ENCODE results near the gene ASXL2.
"Not testable (repeated sequence)": the region's sequence is repeated elsewhere in the genome, so short reads cannot be mapped to it uniquely, and the experiment has no call there.

Gene ASXL2

DNA sequence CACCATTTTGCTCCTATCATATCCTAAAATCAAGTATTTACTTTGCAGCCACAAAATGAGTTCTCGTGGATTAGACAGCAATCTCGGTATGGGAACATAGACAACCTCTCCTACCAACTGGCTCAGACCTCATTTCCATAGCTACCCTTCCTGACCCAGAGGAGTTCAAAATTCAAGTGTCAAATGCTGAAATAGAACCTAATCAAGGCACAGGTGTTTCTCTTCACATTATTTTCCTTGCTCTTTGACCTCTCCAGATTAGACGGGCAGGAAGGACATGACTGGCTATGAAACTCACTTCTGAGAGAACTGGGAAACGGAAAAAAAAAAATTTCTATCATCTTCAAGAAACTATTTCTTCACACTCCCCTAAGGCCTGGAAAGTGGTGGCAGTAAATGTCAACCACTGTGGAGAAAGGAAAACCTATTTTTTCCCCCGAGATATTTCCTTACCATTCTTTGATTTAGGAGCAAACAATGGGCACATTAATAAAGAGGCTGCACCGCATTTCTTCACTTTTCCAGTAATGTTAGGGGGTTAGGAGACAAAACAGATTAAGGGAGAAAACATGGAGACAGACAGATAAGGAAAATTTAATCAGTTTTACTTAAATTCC lies 141.3 kb downstream of the ASXL2 start:
- DNase-seq (ENCODE audit: low spot score), result no peak

DNA sequence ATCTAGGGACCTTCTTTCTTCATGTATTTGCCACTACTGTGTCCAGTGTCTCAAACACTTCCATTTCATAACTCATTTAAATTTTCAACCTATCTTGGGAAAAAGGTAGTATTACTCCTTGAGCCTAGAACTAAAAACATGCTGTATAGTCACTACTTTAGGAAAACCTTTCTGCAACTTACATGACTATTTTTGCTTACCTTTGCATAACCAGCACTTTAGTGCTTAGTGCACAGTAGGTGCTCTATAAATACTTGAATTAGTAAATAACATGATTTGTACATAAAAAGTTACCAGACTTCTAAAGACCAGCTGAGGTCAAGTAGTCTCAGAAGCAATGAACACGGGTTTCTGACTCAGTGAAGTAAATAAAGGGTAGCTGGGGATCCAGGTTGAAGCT lies 142.5 kb downstream of the ASXL2 start:
- DNase-seq (ENCODE audit: low spot score), result no peak

DNA sequence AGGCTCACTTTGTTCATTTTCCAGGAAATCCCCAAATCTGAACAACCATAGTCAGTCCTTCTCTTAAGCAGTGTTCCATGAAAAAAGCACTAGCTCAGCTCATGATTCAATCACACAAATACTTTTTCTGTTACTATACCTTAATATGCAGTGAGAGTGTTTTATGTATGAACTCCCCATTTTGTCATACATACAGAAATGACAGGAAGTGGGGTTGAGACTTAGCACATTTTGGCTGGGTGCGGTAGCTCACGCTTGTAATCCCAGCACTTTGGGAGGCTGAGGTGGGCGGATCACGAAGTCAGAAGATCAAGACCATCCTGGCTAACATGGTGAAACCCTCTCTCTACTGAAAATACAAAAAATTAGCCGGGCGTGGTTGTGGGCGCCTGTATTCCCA lies 149.7 kb downstream of the ASXL2 start:
- no peak for DNase-seq (ENCODE audit: low spot score)

DNA sequence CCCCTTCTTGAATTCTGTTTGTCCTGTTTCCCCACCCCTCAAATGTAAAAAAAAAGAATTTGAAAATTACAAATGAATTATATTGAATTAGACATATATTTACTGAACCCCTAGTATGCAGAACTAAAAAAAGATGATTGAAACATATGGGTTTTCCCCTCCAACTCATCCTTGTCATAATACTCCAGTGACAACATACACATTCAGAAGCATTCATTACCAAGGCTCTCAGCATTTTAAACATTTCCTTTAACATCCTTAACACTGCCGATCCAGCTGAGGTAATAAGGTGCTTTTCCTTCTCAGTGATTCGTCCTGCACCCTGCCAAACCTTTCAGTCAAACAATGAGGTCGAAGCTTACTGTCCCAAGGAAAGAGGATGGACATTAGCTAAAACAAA lies 151.8 kb downstream of the ASXL2 start:
- no peak for DNase-seq (ENCODE audit: low spot score)

DNA sequence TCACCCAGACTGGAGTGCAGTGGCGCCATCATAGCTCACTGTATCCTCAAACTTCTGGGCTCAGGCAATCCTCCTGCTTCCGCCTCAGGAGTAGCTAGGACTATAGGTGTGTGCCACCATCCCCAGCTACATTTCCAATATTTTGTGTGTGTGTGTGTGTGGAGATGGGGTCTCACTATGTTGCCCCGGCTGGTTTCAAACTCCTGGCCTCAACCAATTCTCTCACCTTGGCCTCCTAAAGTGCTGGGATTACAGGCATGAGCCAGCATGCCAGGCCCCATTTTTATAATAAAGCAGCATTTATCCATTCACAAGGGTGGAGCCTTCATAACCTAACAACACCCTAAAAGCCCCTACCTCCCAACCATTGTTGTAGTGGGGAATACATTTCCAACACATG lies 152.4 kb downstream of the ASXL2 start:
- DNase-seq (ENCODE audit: low spot score), result no peak

DNA sequence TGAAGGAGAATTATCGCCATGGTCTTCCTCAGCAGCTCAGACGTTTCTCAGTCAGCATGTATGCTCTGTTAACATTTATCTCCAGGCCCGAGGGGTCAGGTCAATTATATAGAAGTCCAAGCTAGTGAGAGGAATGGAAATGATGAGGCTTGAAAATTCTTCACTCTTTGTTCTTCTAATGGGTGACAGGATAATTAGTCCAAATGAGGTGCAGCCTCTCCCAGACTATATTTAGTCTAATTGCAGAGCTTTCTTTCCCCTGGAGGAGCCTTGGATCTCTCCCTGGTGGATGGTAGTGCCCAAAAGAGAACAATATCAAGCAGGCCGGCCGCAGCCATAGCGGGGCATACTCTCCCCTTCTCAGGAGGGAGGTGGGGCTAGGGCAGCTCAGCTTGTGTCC lies 153.5 kb downstream of the ASXL2 start:
- DNase-seq (ENCODE audit: low spot score), result no peak

DNA sequence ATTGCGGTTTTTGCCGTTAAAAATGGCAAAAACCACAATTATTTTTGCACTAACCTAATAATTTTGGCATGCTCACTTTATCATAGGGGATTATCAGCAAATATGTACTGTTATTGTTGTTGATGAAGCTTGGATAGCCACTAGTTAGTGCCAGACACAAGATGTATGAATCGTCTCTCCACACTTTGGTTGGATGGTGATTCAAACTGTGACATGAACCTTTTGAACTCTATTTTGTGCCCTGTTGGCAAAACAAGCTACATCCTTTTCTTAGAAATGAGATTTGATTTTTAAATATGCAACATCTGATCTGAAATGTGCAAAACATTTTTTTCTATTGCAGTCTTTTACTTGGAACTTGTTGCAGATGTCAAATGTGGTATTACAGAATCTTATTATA lies 156.1 kb downstream of the ASXL2 start:
- DNase-seq (ENCODE audit: low spot score), result no peak

DNA sequence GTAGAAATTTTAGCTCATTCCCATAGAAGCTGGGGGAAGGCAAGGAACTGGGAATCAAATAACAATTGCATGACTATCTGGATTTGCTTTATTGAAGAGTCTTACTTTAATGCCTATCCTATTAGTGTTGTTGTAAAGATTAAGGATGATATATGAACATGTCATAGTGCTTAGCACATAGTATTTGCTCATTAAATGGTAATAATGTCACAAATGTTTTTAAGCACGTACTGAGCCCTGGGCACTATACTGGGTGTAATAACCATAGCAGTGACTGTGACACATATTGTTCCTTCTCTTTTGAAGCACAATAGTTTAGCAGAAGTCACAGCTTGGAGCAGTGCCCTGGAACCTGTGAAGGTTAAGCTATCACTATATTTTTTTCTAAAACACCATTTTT lies 157.7 kb downstream of the ASXL2 start:
- no peak for DNase-seq (ENCODE audit: low spot score)

DNA sequence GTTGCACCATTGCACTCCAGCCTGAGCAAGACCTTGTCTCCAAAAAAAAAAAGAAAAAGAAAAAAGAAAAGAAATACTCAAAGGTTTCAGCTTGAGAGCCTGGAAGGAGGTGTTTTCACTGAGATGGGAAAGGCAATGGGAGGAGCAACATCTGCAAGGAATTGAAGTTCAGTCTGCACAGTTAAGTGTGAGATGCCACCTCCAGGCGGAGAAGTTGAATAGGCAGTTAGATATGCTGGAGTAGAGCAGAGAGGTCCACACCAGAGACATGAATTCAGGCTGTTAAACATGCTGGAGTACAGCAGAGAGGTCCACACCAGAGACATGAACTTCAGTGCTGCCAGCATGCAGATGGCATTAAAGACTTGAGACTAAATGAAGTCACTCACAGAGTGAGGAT lies 163.5 kb downstream of the ASXL2 start:
- peak; percentile 28 for DNase-seq (ENCODE audit: low spot score)

DNA sequence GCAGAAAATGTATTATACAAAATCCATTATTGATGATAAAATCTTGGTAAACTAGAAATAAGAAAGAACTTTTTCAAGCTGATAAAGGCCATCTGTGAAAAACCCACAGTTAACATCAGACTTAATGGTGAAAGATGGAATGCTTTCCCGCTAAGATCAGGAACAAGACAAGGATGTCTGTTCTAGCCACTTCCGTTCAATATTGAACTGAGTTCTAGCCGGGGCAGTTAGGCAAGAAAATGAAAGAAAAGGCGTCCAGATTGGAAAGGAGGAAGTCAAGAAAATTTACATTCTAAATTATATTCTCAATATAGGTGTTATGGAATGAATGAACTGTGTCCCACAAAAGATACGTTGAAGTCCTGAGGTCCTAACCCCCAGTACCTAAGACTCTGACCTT lies 165.8 kb downstream of the ASXL2 start:
- no peak for DNase-seq (ENCODE audit: low spot score)

DNA sequence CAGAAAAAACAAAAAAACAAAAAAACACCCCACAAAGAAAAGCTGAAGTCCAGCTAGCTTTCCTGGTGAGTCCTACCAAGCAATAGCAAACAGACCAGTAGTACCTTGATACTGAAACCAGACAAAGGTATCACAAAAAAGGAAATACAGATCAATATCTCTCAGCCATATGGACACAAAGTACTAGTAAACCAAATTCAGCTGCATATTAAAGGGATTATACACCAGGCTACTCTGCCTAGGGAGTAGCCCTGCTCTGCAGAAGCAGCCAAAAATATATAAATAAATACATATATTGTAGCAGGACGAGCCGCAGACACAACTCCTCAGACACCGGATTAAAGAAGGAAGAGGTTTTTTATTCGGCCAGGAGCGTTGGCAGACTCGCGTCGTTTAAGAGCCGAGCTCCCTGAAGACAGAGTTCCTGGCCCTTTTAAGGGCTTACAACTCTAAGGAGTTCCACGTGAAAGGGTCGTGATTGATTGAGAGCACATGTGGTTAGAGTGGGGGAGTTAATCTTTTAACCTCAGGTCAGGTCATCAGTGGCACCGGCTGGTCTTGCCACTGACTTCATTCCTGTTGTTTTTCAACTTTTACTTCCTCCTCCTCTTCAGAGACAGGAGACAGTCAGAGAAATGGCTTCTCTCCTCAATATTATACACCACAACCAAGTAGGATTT lies 166.5 kb downstream of the ASXL2 start:
- DNase-seq (ENCODE audit: low spot score), result no peak

DNA sequence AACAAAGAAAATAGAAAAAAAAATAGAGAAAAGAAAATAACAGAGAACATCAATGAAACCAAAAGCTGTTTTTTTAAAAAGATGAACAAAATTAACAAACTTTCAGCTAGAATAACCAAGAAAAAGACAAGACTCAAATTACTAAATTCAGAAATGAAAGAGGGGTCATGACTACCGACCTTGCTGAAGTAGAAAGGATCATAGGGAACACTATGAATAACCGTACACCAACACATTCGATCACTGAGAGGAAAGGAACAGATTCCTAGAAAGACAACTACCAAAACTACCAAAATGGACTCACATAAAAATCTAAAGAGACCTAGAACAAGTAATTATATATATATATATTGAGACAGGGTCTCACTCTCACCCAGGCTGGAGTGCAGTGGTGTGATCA lies 167.5 kb downstream of the ASXL2 start:
- DNase-seq (ENCODE audit: low spot score), result no peak

DNA sequence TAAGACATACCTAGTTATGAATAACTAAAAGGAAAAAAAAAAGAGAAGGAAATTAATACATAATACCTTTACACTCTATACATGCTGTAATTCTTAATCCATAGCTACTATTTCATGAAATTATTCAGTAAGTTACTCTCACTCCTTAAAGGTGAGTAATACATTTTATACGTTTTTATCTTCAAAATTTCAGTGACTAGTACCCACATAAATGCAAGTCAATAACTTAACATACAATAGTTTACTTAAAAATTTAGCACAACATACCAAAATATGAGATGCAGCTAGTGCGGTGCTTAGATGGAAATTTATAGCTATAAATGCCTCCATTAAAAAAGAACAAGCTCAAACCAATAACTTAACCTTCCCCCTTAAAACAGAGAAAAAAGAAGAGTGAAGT lies 168.9 kb downstream of the ASXL2 start:
- no peak for DNase-seq (ENCODE audit: low spot score)

DNA sequence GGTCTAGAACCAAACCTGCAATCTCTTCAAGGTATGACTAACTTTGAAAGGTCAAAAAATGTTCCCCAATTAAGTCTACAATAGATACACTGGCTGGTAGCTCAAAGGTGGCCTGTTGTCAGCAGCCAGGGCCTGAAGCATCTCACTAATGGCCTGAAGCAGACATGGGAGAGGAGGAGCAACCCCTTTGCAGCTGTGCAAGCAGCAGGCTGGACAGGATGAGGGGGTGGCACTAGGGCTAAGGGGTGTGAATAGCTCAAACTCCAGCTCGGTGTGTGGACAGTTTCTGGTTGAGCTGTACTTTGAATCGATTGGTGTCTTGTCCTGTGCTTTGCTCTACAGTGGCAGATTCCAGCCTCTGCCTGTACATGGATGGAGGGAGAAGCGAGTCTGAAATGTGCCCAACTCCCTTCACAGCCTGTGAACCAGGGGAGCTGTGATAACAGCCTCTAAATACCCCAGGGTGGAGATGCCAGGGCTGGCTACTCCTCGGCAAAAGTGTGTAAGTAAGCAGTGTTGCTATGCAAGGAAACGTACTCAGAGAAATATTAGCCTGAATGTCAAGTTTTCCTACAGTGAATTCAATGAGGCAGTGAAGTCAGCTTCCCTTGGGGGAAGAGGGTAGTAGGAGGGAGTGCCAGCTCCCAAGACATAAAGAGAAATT lies 170.2 kb downstream of the ASXL2 start:
- no peak for DNase-seq (ENCODE audit: low spot score)

DNA sequence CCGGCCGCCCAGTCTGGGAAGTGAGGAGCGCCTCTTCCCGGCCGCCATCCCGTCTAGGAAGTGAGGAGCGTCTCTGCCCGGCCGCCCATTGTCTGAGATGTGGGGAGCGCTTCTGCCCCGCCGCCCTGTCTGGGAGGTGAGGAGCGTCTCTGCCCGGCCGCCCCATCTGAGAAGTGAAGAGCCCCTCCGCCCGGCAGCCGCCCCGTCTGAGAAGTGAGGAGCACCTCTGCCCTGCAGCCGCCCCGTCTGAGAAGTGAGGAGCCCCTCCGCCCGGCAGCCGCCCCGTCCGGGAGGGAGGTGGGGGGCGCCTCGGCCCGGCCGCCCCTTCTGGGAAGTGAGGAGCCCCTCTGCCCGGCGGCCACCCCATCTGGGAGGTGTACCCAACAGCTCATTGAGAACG lies 172.7 kb downstream of the ASXL2 start:
- DNase-seq (ENCODE audit: low spot score), result not testable (repeated sequence)

DNA sequence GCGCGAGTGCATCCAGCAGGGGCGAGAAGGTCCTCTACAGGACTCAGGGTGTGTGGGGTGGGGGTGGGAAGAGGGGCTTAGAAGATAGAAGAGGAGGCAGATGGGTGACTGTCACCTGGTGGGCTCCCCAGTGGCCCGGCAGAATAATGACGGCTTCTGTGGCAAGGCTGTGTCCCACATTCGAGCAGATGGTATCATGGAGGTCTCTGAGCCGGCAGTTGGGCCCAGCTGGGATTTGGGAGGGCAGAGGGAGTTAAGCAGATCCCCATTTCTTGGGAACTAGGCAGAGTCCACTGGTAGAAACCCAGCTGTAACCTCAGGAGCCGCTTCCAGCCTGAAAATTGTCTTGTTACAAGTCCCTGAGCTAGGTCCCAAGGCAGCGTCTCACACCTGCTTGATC lies 176.5 kb downstream of the ASXL2 start:
- no peak for DNase-seq (ENCODE audit: low spot score)

DNA sequence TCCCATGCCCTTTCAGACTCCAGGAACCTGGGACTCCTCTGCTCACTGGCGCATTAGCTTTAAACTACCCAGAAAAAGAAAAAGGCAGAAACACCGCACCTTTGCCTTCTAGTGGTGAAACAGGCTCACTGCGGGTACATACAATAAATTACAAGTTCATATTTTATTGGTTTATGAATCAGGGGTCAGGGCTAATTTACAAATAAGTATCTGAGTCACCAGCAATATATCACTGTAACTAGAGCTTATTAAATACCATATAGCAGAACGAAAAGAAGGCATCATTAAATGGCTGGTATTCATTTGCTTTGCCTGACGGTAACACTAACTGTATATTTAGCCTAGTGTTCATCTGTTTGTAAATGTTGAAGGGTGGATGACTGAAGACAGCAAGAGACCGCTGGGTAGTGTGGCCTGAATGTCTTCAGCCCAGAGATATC lies 178.0 kb downstream of the ASXL2 start:
- peak; percentile 85 for DNase-seq (ENCODE audit: low spot score)

DNA sequence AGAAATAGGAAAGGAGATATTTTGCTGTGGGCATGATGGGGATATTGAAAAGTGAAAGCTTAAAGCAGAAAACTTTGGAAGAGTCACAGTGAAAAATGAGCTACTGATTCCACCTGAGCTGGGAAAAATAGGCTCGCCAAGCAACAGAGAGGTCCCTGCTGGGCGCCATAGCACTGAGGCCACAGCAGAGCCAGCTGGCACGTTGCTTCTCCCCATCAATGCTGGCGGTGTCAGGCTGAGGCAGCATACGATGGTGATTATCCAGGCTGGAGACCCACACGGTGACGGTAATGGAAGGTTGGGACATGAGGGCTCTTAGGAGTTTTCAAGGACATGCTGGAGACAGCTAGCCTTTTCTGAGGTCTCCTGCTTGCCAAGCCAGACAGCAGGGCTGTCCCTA lies 179.1 kb downstream of the ASXL2 start:
- no peak for DNase-seq (ENCODE audit: low spot score)

DNA sequence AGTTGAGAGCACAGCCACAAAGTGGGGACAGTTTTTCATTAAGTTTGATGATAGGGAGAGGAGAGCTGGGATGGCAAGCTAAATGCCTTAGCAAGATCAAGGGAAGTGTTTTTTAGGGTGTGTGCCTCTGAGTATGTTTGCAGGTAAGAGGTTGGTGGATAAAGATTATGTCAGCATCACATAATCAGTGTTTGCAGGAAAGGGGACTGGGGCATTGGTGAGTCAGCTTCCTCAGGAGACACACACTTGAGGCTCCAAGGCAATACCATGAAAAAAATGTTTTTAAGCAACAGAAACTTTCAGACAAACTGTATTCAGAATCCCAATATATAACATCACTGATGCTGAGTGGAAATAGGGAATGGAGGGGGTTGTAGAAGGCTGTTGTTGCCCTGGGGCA lies 179.5 kb downstream of the ASXL2 start:
- no peak for DNase-seq (ENCODE audit: low spot score)

DNA sequence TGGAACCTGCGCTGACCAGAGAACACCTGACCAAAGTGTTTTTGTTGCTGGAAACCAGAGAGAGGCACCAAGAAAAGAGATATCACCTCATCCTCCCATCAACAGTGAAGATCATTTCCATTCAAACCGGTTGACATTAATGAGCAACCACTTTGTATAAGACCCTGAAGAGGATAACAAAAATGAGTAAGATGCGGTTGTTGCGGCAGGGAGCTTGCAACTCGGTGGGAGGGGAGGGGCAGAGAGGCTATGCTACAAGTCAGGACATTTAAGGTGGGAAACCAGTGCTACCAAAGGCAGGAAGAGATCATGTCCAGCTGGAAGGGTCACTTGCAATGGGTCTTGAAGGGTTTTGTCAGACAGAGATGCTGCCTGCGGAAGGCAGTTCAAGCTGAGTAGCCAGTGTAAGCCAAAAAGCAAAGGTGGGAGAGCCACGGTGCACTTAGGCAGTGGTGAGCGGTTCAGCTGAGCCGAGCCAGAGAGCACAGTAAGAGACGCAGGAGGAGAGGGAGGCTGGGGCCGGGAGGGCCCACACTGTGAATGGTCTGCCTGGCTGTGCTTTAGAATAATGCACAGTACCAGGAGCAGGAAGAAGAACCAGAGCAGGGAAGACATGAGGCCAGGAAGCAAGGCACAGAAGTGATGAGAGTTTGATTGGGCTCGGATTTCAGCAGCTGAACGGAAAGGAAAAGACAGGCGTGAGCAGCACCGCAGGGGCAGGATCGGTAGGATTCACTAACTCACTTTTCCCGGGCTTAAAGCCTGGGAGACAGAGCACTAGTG lies 180.5 kb downstream of the ASXL2 start:
- DNase-seq (ENCODE audit: low spot score), result no peak

DNA sequence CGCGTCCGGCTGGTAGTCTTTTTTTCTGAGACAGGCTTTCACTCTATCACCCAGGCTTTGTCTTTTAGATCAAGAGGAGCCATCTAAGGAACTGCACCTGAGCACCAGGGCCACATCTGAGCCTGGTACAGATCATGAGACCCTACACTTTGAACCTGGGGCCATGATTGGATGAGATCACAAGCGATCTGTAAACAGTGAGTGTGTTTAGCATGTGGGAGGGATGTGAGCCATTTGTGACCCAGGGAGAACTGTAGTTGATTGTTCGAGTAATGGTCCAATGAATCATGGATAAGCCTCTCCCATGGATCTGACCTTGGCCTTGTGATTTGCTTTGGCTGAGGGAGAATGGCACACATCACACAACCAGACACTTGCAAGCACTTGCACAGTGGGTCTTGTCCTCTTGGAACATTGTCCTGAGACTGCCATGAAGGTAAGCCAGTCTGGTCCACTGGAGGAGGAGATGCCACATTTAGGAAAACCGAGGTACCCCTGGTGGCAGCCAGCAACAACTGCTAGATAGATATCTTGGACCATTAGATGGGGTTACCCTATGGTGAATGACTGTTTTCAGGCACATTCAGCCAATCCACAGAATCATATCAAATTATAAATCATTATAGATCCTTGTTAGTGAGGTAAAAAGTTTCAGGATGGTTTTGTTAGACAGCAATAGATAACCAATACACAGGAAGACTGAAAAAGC lies 185.4 kb downstream of the ASXL2 start:
- DNase-seq (ENCODE audit: low spot score), result no peak

DNA sequence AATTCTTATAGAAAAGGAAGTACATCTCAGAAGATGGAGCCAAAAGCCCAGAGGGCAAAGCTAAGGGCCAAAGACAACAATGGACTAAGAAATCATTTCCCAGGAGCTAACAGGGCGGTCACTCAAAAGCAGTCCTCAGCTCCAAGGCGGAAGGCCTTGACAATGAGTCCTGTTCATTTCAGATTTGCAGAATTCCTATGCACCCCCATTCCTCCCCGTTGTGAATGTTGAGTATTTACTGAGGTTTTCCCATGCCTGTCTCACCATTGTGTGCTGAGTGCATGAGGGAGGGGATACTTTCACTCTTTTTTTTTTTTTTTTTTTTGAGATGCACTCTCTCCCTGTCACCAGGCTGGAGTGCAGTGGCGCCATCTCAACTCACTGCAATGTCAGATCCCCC lies 186.1 kb downstream of the ASXL2 start:
- DNase-seq (ENCODE audit: low spot score), result no peak
